ENCODE results near the gene APLP1. TPM values are rescaled to one million over a fixed set of nuclear protein-coding genes. Genes with fewer than 3 reads are reported as not detected.

APLP1 gene
- polyA plus RNA-seq, 1 donor from 2014 or later: 407 TPM

GRCh38 chr19:35860818-35861639 is 7.3 kb upstream of the APLP1 start:
- TF ChIP-seq REST (IDR thresholded peaks at IDR 0.05; ENCODE audit: borderline replicate concordance): no peak
- no peak for TF ChIP-seq SMC3 (conservative IDR thresholded peaks at IDR 0.05; ENCODE audit: poor library complexity)
- no peak for TF ChIP-seq RAD21 (conservative IDR thresholded peaks at IDR 0.05)
- no peak for TF ChIP-seq CTCF (IDR thresholded peaks at IDR 0.05; ENCODE audit: poor library complexity, severe bottlenecking)
- no peak for TF ChIP-seq TAF1 (IDR thresholded peaks at IDR 0.05; ENCODE audit: low read depth)
- TF ChIP-seq EP300 (conservative IDR thresholded peaks at IDR 0.05; ENCODE audit: poor library complexity, severe bottlenecking): no peak
- TF ChIP-seq MXI1 (conservative IDR thresholded peaks at IDR 0.05; ENCODE audit: poor library complexity, severe bottlenecking): no peak
- no peak for TF ChIP-seq POLR2AphosphoS5 (IDR thresholded peaks at IDR 0.05)
- TF ChIP-seq EZH2 (IDR thresholded peaks at IDR 0.05; ENCODE audit: borderline replicate concordance, insufficient read depth, low read length, poor library complexity, severe bottlenecking): no peak
- Histone ChIP-seq H3F3A (ENCODE audit: insufficient read depth, low read length, poor library complexity, severe bottlenecking) (no peaks in the 10 kb centered on the region), H3K9me2 (ENCODE audit: insufficient read depth, low read length) (no peaks in the 10 kb centered on the region), H3K4me3 (ENCODE audit: low read length) (no peak overlapping the region), H3K27ac (ENCODE audit: low read length) (no peak overlapping the region), H3K27me3 (ENCODE audit: insufficient read depth, low read depth, low read length) (peaks cover 17% of the 10 kb centered on the region), H4K20me1 (ENCODE audit: insufficient read depth) (no peaks in the 10 kb centered on the region), H3K9ac (ENCODE audit: low read length) (no peak overlapping the region), H3K9me3 (ENCODE audit: low read length) (no peaks in the 10 kb centered on the region), H2AFZ (ENCODE audit: low read depth, low read length) (no peak overlapping the region), H3K36me3 (ENCODE audit: insufficient read depth, low read length) (no peaks in the 10 kb centered on the region), H3K4me2 (ENCODE audit: low read length) (no peak overlapping the region), H3K79me2 (replicated peaks; ENCODE audit: insufficient read depth, low read length) (no peaks in the 10 kb centered on the region)

GRCh38 chr19:35861640-35862160 is 6.7 kb upstream of the APLP1 start:
- H2AFZ ChIP-seq (ENCODE audit: low read depth, low read length): no peak overlapping the region
- no peak overlapping the region for H3K4me3 ChIP-seq (ENCODE audit: low read length)
- H3K27me3 ChIP-seq (ENCODE audit: insufficient read depth, low read depth, low read length): peaks cover 17% of the 10 kb centered on the region
- no peaks in the 10 kb centered on the region for H4K20me1 ChIP-seq (ENCODE audit: insufficient read depth)
- H3K36me3 ChIP-seq (ENCODE audit: insufficient read depth, low read length): no peaks in the 10 kb centered on the region
- no peaks in the 10 kb centered on the region for H3K9me3 ChIP-seq (ENCODE audit: low read length)
- no peaks in the 10 kb centered on the region for H3K9me2 ChIP-seq (ENCODE audit: insufficient read depth, low read length)
- TF ChIP-seq REST (IDR thresholded peaks at IDR 0.05; ENCODE audit: borderline replicate concordance): no peak
- no peak for TF ChIP-seq EZH2 (IDR thresholded peaks at IDR 0.05; ENCODE audit: borderline replicate concordance, insufficient read depth, low read length, poor library complexity, severe bottlenecking)
- H3K4me2 ChIP-seq (ENCODE audit: low read length): no peak overlapping the region
- H3F3A ChIP-seq (ENCODE audit: insufficient read depth, low read length, poor library complexity, severe bottlenecking): no peaks in the 10 kb centered on the region
- no peak overlapping the region for H3K9ac ChIP-seq (ENCODE audit: low read length)
- no peaks in the 10 kb centered on the region for H3K79me2 ChIP-seq (replicated peaks; ENCODE audit: insufficient read depth, low read length)
- no peak overlapping the region for H3K27ac ChIP-seq (ENCODE audit: low read length)
